ENCODE measurements around the gene CELA2B.
"Not testable (repeated sequence)": the region's sequence is repeated elsewhere in the genome, so short reads cannot be mapped to it uniquely, and the experiment has no call there.

Gene CELA2B

DNA sequence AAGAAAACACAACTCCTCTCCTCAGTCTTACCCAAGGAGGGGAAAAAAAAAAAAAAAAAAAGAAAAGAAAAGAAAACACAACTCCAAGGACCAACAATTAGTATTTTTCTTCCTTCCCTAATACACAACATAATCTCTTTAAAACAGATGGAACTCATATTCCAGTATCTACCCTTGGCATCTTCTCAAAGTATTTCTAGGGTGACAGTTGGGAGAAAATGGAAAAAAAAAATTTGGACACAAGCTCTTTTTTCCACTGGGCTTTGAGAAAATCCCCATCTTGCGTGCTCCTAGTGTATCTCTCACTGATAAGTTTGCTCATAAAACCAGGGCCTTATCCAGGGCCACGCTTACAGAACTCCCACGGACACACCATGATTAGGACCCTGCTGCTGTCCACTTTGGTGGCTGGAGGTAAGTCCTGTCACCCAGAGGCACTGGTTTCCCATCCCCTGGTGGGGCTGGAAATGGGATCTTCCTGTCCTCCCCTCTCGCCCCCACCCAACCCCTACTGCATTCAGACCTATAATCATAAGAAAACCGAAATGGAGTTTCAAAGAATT lies at the start of gene CELA2B:
CELA2B (plus strand) TSS at position 353 of the 563 bp plus-strand sequence; CDS start at position 375, 22 bp downstream.
- no peak for DNase-seq

DNA sequence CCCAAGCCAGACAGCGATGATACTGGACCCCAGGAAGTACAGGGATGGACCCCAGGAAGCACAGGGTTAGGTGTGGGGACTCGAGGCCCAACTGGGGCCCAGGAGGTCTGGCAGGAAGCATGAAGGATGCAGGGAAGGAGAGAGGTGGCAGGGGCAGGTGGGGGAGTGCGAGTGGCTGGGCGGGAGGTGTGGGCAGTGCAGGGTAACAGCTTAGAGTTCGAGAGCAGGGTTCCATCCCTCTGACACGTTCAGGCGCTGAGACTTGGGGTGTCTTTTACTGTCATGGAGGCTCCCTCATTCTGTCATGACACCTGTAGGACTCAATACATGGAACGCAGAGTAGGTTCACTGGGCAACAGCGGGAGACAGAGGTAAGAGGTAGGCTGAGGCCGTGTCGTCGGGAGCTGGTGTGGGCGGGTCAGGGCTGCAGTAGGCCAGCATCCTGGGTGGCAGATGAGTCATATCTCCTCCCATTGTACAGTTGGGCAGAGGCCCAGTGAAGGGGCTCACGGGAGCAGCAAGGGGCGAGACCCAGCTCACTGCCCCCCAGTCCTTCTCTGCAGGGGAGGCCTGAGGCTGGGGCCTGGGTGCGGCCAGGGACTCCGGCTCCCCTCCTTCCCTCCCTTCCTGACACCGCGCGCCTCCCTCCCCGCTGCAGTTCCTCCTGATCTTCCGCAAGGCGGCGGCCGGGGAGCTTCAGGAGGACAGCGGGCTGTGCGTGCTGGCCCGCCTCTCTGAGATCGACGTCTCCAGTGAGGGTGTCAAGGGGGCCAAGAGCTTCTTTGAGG lies 49.2 kb upstream of the CELA2B start:
- no peak for DNase-seq

DNA sequence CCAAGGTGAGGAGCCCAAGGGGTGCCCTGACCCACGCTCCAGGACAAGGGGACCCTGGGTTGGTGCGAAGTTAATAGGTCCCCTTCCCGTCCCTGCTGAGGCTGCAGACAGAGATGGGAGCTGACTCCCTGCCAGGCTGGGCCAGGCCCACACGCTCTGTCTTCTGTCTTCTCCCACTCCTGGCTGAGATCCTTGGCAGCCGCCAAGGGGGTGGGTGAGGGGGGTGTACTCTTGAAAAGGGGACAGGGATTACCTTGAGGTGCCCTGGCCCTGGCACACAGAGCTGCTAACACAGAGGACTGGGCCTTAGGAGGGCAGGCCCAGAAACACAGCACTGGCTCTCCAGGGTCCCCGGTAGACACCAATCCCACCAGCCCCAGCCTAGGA lies 48.6 kb upstream of the CELA2B start:
- no peak for DNase-seq

- DNase-seq = not testable (repeated sequence)
These were observed 47.7 kb upstream of the CELA2B start for GRCh38 chr1:15428252-15428651.

DNA sequence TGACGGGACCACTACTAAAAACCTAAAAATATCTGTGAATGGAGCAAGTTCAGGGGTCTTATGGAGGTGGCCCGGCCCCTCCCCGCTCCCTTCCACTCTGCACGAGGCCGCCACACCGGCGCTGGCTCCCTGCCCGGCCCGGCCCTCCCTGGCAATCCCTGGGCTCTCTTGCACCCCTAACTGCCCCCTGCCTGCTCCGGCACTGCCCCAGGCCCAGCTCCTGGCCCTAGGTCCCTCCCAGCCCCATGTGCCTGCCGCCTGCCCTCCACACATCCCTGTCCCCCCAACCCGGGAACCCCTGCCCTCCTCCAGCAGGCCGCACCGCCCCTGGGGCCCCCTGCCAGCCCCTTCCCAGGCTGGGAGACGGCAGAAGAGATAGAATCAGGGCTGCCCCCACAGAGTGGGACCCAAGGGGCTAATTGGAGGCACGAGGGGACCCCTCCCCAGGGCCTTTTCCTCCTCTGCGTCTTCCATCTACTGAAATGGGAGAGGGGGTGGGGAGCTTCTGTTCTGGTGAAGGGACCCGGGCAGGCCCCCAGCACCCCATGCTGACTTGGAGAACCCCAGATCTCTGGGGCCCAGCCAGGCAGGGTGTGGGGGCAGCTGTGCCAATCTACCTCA lies 47.0 kb upstream of the CELA2B start:
- no peak for DNase-seq

- no peak for DNase-seq
These were observed 46.2 kb upstream of the CELA2B start for GRCh38 chr1:15429701-15430149.

DNA sequence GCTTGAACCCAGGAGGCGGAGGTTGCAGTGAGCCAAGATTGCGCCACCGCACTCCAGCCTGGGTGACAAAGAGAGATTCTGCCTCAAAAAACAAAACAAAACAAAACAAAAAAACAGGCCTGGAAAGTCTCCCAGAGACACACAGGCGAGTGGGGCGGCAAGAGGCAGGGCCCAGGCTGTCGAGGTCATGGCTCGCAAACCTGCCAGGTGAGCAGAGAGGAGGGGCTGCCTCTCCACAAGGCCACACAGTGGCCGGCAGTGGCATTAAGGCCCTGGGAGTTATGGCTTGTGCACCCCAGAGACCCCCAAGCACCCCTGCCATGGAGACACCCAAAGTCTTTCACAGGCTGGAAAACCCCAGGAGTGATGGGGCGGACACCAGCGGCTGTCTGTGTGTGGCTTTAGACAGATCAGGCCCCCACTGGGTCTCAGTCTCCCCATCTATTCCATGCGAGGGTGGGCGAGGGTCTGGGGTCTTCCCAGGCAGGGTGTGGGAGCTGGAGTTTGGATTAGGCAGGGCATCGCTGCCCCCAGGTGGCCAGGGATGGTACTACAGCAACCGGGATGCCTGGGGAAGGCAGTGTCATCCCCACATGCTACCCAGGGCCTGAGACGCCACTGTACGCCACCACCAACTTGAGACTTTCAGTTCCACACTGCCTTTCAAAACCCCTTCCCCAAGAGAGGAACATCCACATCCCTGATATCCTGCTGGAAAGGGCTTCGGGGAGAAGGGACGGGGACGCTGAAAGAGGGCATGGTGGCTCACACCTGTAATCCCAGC lies 44.9 kb upstream of the CELA2B start:
- DNase-seq = peak; percentile 27

- no peak for DNase-seq
These were observed 44.3 kb upstream of the CELA2B start for GRCh38 chr1:15431571-15431948.

DNA sequence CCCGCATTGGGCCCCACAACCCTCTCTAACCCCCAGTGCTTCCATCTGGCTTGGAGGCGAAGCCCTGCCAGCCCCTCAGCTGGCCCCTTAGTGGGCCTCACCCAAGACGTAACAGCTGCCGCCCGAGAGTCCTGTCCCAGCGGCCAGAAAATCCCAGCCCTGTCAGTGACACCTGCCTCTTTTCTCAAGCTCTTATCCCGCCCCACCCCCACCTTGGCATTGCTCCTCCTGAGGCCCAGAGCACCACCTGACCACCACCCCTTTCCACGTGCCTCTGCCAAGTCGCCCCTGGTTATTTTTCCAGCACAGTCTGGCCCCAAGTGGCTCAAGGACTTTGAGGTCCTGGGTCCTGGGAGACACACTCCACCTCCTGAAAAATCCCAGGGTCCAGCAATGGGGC lies 43.6 kb upstream of the CELA2B start:
- no peak for DNase-seq

DNA sequence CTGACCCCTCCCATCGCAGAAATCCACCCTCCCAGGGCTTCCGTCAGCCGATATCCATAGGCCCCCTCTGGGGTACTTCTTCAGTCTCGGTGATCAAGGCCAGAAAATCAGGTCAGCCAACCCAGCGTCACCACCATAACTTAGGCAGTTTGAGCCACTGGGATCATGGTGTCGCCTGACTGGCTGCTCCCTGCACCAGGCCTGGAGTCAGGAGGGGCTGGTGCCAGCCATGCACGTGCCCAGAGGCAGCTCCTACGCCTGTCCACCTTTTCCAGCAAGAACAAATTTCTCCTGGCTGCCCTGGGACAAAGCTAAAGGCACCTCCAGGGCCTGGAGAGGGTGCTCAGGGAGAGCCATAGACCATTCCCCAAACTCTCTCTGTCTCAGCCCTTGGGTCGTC lies 42.4 kb upstream of the CELA2B start:
- DNase-seq = no peak

DNA sequence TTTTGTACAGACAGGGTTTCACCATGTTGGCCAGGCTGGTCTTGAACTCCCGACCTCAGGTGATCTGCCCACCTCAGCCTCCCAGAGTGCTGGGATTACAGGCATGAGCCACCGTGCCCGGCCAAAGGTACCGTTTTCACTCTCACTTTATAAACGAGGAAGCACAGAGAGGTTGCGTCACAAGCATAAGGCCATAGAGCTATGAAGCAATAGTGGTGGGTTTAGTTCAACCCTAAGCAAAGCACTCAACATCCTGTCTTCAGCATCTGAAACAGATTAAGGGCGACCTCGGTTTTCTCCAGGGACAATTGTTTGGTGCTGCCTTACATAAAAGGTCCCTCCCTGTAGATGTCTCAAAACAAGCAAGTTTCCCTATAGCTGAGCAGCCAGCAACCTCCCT lies 41.2 kb upstream of the CELA2B start:
- DNase-seq = not testable (repeated sequence)

DNA sequence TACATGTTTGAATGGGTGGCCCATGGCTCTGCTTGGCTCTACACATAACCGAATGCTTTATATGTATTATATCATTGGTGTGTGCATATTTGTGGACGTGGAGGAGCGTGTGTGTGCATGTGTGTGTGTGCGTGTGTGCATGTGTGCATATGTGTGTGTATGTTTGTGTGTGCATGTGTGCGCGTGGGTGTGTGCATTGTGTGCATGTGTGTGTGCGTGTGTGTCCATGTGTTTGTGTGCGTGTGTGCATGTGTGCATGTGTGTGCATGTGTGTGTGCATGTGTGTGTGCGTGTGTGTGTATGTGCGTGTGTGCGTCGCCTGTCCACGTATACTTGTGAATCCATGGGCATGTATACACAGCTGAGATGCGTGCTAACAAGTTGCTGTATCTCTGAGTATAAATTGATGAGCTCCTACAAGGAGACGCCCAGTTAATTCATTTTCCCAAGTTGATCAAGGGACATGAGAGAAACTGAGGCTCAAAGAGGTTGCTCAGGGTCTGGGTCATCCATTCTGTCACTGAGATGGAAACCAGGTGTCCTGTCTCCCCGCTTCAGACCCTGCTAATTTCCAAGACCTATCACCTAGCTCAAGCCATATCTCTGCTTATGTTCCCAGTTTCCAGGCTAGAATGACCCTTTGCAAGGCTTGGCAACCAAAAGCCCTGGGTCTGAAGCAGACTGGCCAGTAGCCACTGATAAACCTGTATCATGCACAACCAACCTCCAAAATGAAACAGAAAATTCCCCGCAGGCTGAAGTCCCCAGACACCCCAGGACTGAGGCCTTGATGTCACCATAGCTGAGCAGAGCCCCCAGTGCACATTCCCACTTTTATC lies 40.4 kb upstream of the CELA2B start:
- DNase-seq = no peak

GRCh38 chr1:15436881-15437442 lies 38.9 kb upstream of the CELA2B start:
- DNase-seq = no peak

DNA sequence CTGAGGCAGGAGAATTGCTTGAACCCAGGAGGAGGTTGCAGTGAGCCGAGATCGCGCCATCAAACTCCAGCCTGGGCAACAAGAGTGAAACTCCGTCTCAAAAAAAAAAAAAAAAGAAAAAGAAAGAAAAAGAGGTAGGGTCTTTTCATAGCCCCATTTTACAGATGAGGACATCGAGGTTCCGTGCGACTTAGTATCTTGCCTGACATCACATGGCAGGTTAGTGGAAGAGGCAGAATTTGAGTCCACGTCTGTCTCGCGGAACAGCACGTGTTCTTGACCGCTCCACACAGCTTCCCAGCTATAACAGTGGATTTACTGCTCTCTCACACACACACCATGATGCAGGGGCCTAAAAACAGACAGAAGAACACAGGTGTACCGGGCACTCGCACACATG lies 36.6 kb upstream of the CELA2B start:
- no peak for DNase-seq

DNA sequence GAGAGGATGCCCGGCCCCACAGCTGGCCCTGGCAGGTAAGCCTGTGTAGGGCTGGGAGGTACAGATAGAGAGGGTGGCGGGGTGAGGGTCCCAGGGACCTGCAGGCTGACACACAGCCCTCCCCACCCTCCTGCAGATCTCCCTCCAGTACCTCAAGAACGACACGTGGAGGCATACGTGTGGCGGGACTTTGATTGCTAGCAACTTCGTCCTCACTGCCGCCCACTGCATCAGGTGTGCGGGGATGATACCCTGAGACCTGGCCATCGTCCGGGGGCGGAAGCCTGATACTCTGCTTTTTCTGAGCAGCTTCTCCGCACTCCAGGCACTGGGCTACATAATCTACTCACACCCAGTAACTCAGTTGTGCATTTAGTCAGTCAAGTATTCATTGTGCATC lies 35.5 kb upstream of the CELA2B start:
- no peak for DNase-seq

DNA sequence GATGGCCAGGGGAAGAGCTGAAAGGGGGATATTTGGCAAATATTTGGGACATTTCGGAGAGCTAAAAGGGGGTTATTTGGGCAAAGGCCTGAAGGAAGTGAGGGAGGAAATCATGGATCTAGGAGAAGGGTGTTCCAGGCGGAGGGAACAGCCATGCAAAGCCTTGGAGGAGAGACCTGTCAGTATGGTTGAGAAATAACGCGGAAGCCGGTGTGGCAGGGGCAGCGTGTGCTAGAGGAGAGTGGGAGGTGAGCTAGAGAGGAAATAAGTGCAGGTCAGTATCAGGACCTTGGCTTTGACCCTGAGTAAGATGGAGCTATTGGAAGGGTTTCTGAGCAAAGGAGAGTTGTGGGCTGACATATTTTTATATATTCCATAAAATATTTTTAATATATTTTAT lies 34.7 kb upstream of the CELA2B start:
- DNase-seq = no peak

- DNase-seq = no peak
These were observed 33.8 kb upstream of the CELA2B start for GRCh38 chr1:15442119-15442518.

- no peak for DNase-seq
These were observed 33.1 kb upstream of the CELA2B start for GRCh38 chr1:15442759-15443158.

- no peak for DNase-seq
These were observed 32.6 kb upstream of the CELA2B start for GRCh38 chr1:15443281-15443680.

- DNase-seq = no peak
These were observed 31.2 kb upstream of the CELA2B start for GRCh38 chr1:15444468-15445389.
